A673 (cell line): ENCODE measurements around the gene RASSF4. TPM values are rescaled to one million over a fixed set of nuclear protein-coding genes. Genes with fewer than 3 reads are reported as not detected.

Experiments
- BruUV-seq: library from RNA; stranded (reverse); fragments of 400-500 nt; replicated peaks from 2 replicates; lab custom pipeline; 2021; lab: Mats Ljungman, UMichigan
- CTCF ChIA-PET: fragments of 300-600 bp; sonication (Branson Sonifier 250); formaldehyde crosslinking; loops from one replicate; lab custom pipeline; 2022; ENCODE audit warnings: antibody characterized with exemption; lab: Charles Lee
- POLR2A ChIA-PET: fragments of 300-600 bp; sonication (Branson Sonifier 250); formaldehyde crosslinking; loops from one replicate; lab custom pipeline; 2022; ENCODE audit warnings: antibody characterized with exemption; ENCODE audit not compliant: low non-redundant PET; lab: Charles Lee
- DNase-seq: peaks from one replicate; pipeline ENCODE4 v3.0.0-alpha.2; 2015; ENCODE audit warnings: low spot score
- H3K27ac ChIP-seq: fragments of 200-600 bp; sonication (generic); 2 replicates; pipeline ENCODE4 v1.5.1; 2016; ENCODE audit warnings: mixed run types, low read depth, mild to moderate bottlenecking, mixed read lengths, antibody characterized with exemption, low read length; ENCODE audit not compliant: poor library complexity, severe bottlenecking
- H3K27me3 ChIP-seq: fragments of 200-600 bp; sonication (generic); replicated peaks from 2 replicates; pipeline ENCODE4 v1.6.1; 2017; ENCODE audit warnings: mixed run types, low read depth, mild to moderate bottlenecking, mixed read lengths, antibody characterized with exemption, low read length; ENCODE audit not compliant: insufficient read depth, poor library complexity
- H3K36me3 ChIP-seq: fragments of 200-600 bp; sonication (generic); 2 replicates; pipeline ENCODE4 v1.6.1; 2016; ENCODE audit warnings: mixed run types, mild to moderate bottlenecking, mixed read lengths, antibody characterized with exemption, low read length; ENCODE audit not compliant: insufficient read depth, poor library complexity, severe bottlenecking
- H3K4me1 ChIP-seq: fragments of 200-600 bp; sonication (generic); 2 replicates; pipeline ENCODE4 v1.6.1; 2017; ENCODE audit warnings: mixed run types, mild to moderate bottlenecking, mixed read lengths, antibody characterized with exemption, low read length; ENCODE audit not compliant: insufficient read depth, poor library complexity, severe bottlenecking
- H3K4me3 ChIP-seq: fragments of 200-600 bp; sonication (generic); 2 replicates; pipeline ENCODE4 v1.5.1; 2016; ENCODE audit warnings: low read depth, mixed run types, mild to moderate bottlenecking, mixed read lengths, low read length; ENCODE audit not compliant: poor library complexity, severe bottlenecking
- H3K9me3 ChIP-seq: fragments of 200-600 bp; sonication (generic); 2 replicates; pipeline ENCODE4 v1.6.1; 2016; ENCODE audit warnings: mixed run types, low read depth, mild to moderate bottlenecking, mixed read lengths, antibody characterized with exemption, low read length; ENCODE audit not compliant: poor library complexity, severe bottlenecking
- CTCF ChIP-seq: fragments of 300-800, 200-600 bp; sonication (generic); conservative IDR thresholded peaks from 2 replicates; pipeline ENCODE4 v1.5.1; 2017; ENCODE audit warnings: low read depth, mild to moderate bottlenecking, antibody characterized with exemption, low read length, moderate library complexity, mixed read lengths
- EZH2 ChIP-seq: fragments of 200-600 bp; sonication (generic); IDR thresholded peaks from 2 replicates; pipeline ENCODE4 v1.6.1; 2017; ENCODE audit warnings: borderline replicate concordance, low read depth, mild to moderate bottlenecking, mixed read lengths, antibody characterized with exemption, low read length; ENCODE audit not compliant: poor library complexity, severe bottlenecking
- intact Hi-C: fragments of 100-400 bp; cut with micrococcal nuclease; formaldehyde crosslinking; loops from one replicate; pipeline ENCODE4 v1.10.0; 2022; ENCODE audit not compliant: unreplicated experiment
- total RNA-seq: library from RNA; stranded (reverse); gene quantifications from 2 replicates; pipeline ENCODE4 v1.2.3, GENCODE V29; 2021

RASSF4 gene
- total RNA-seq, 1 experiment from 2014 or later: 0.71 TPM

GRCh38 chr10:44935201-44935965, 24.2 kb upstream of the RASSF4 start:
- Histone ChIP-seq H3K9me3 (no peaks in the 10 kb centered on the region), H3K27ac (no peak overlapping the region), H3K4me3 (no peak overlapping the region), H3K27me3 (no peaks in the 10 kb centered on the region), H3K36me3 (no peaks in the 10 kb centered on the region), H3K4me1 (no peaks in the 10 kb centered on the region)
- BruUV-seq: no TSS peak
- no peak for DNase-seq
- intact Hi-C loops: no loop called here
- no peak for TF ChIP-seq EZH2
- TF ChIP-seq CTCF: no peak
- ChIA-PET CTCF (no interaction called here), POLR2A (no interaction called here)

- intact Hi-C loops: no loop called here
Observed at GRCh38 chr10:44935966-44936295, 23.7 kb upstream of the RASSF4 start.

GRCh38 chr10:44936314-44936975, 23.2 kb upstream of the RASSF4 start:
- Histone ChIP-seq H3K27me3 (no peaks in the 10 kb centered on the region), H3K4me1 (no peaks in the 10 kb centered on the region), H3K4me3 (no peak overlapping the region), H3K36me3 (no peaks in the 10 kb centered on the region), H3K27ac (no peak overlapping the region), H3K9me3 (no peaks in the 10 kb centered on the region)
- CTCF ChIA-PET: no interaction called here
- intact Hi-C loops: no loop called here
- BruUV-seq: no TSS peak
- TF ChIP-seq EZH2 (no peak), CTCF (no peak)
- DNase-seq: no peak
- POLR2A ChIA-PET: no interaction called here

More at GRCh38 chr10:44935966-44936295, 23.7 kb upstream of the RASSF4 start:
- DNase-seq: no peak
- Histone ChIP-seq H3K4me3 (no peak overlapping the region), H3K27ac (no peak overlapping the region), H3K36me3 (no peaks in the 10 kb centered on the region), H3K9me3 (no peaks in the 10 kb centered on the region), H3K27me3 (no peaks in the 10 kb centered on the region), H3K4me1 (no peaks in the 10 kb centered on the region)
- ChIA-PET CTCF (no interaction called here), POLR2A (no interaction called here)
- TF ChIP-seq CTCF (no peak), EZH2 (no peak)
- BruUV-seq: no TSS peak
